ENCODE measurements around the gene CIPC. TPM values are rescaled to one million over a fixed set of nuclear protein-coding genes. Genes with fewer than 3 reads are reported as not detected.

Gene CIPC
- total and polyA plus RNA-seq, 2 of the 13 experiments (the other 11 are each of a cell fraction or from before 2014, with no cell fraction given), result 7.6 to 13.9 TPM

DNA sequence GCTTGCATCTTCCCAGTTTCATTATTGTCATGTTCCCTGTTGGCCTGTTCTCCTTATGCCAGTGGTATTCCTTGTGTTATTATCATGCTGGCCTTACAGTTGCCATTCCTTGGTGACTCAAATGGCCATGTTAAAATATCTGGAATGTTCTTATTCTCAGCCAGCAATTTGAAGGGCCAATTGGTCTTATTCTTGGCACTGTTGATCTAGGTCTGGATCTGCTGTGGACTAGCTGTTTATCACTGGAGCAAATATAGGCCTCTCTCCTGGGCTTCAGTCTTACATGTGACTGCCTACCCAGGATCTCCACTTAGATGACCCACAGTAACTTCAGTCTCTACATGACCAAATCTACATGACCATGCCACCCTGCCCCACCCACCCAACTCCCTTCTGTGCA, 5.4 kb downstream of the CIPC start:
- Histone ChIP-seq H2AFZ (ENCODE audit: low read length) (no peak overlapping the region), H3K36me3 (replicated peaks in 1 of 2; ENCODE audit: control insufficient read depth in 1 of 2, insufficient read depth in 2 of 2, low read length in 2 of 2) (peaks cover 0 to 26% of the 10 kb centered on the region in 2 experiments; a peak in 4 of 5 replicates), H4K20me1 (ENCODE audit: insufficient read depth, low read length) (no peaks in the 10 kb centered on the region), H3K79me2 (ENCODE audit: insufficient read depth, low read length) (peaks cover 12% of the 10 kb centered on the region), H3K4me2 (ENCODE audit: low read depth, low read length) (no peak overlapping the region), H3K27ac (ENCODE audit: extremely low read length, insufficient read depth, low read length) (no peak overlapping the region), H3K27me3 (ENCODE audit: control insufficient read depth in 1 of 2, insufficient read depth in 2 of 2, low read length in 2 of 2) (no peaks in the 10 kb centered on the region; a peak in 1 of 5 replicates), H3K9me3 (ENCODE audit: low read length) (no peaks in the 10 kb centered on the region), H3K4me1 (ENCODE audit: insufficient read depth, low read length) (peaks cover 12% of the 10 kb centered on the region), H3K4me3 (replicated peaks in 1 of 3; ENCODE audit: insufficient read depth in 1 of 3, low read depth in 2 of 3, low read length in 3 of 3) (no peak overlapping the region), H3K9ac (ENCODE audit: insufficient read depth, low read depth, low read length) (no peak overlapping the region)
- TF ChIP-seq ZBTB7A (CRISPR knock-in tag; IDR thresholded peaks at IDR 0.05), result no peak
- TF ChIP-seq AKAP8 (CRISPR knock-in tag; IDR thresholded peaks at IDR 0.05), result no peak
- TF ChIP-seq, protein P1, sequence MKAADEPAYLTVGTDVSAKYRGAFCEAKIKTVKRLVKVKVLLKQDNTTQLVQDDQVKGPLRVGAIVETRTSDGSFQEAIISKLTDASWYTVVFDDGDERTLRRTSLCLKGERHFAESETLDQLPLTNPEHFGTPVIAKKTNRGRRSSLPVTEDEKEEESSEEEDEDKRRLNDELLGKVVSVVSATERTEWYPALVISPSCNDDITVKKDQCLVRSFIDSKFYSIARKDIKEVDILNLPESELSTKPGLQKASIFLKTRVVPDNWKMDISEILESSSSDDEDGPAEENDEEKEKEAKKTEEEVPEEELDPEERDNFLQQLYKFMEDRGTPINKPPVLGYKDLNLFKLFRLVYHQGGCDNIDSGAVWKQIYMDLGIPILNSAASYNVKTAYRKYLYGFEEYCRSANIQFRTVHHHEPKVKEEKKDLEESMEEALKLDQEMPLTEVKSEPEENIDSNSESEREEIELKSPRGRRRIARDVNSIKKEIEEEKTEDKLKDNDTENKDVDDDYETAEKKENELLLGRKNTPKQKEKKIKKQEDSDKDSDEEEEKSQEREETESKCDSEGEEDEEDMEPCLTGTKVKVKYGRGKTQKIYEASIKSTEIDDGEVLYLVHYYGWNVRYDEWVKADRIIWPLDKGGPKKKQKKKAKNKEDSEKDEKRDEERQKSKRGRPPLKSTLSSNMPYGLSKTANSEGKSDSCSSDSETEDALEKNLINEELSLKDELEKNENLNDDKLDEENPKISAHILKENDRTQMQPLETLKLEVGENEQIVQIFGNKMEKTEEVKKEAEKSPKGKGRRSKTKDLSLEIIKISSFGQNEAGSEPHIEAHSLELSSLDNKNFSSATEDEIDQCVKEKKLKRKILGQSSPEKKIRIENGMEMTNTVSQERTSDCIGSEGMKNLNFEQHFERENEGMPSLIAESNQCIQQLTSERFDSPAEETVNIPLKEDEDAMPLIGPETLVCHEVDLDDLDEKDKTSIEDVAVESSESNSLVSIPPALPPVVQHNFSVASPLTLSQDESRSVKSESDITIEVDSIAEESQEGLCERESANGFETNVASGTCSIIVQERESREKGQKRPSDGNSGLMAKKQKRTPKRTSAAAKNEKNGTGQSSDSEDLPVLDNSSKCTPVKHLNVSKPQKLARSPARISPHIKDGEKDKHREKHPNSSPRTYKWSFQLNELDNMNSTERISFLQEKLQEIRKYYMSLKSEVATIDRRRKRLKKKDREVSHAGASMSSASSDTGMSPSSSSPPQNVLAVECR (CRISPR knock-in tag; IDR thresholded peaks at IDR 0.05; ENCODE audit: borderline replicate concordance), result no peak
- TF ChIP-seq EED (CRISPR knock-in tag; IDR thresholded peaks at IDR 0.05), result no peak
- TF ChIP-seq, protein P2, sequence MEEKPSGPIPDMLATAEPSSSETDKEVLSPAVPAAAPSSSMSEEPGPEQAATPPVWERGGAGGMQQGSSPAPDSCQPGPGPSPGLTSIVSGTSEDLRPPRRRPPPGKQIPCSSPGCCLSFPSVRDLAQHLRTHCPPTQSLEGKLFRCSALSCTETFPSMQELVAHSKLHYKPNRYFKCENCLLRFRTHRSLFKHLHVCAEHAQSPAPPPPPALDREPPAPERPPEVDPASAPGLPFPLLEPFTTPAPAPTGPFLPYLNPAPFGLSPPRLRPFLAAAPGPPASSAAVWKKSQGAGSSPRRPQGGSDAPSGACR (CRISPR knock-in tag; IDR thresholded peaks at IDR 0.05), result no peak
- TF ChIP-seq, protein P3, sequence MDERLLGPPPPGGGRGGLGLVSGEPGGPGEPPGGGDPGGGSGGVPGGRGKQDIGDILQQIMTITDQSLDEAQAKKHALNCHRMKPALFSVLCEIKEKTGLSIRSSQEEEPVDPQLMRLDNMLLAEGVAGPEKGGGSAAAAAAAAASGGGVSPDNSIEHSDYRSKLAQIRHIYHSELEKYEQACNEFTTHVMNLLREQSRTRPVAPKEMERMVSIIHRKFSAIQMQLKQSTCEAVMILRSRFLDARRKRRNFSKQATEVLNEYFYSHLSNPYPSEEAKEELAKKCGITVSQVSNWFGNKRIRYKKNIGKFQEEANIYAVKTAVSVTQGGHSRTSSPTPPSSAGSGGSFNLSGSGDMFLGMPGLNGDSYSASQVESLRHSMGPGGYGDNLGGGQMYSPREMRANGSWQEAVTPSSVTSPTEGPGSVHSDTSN (CRISPR knock-in tag; IDR thresholded peaks at IDR 0.05), result no peak
- no peak for TF ChIP-seq EHMT2 (IDR thresholded peaks at IDR 0.05; ENCODE audit: borderline replicate concordance, low read depth, low read length)
- TF ChIP-seq ZNF205 (CRISPR knock-in tag; IDR thresholded peaks at IDR 0.05), result no peak
- no peak for TF ChIP-seq GTF3A (CRISPR knock-in tag; conservative IDR thresholded peaks at IDR 0.05)
- ATAC-seq (no peak), DNase-seq (ENCODE audit: low spot score) (no peak), FAIRE-seq (no peak)
- in situ Hi-C loops (cut with HindIII; ENCODE audit: extremely low pct_ligation_motif_present, low pct_unique_long_range_greater_than_20kb), result no loop called here
- ChIA-PET CTCF (ENCODE audit: low intra/inter-chr PET ratio, low total read pairs) (no interaction called here), POLR2A (no interaction called here)
- intact Hi-C loops (cut with micrococcal nuclease; ENCODE audit: unreplicated experiment), result no loop called here
- no TSS peak for BruUV-seq (replicated peaks)
